Nephron progenitor cell (in vitro differentiated cells): ENCODE measurements around the gene ARID3C.

Experiments used
- DNase-seq: peaks from one replicate; pipeline ENCODE4 v3.0.0; 2021
- H3K27ac Mint-ChIP-seq: 2 replicates; pipeline ENCODE4 v1.8.0; 2021; ENCODE audit warnings: mild to moderate bottlenecking, moderate library complexity, mixed read lengths
- H3K27me3 Mint-ChIP-seq: 2 replicates; pipeline ENCODE4 v1.8.0; 2021; ENCODE audit warnings: mild to moderate bottlenecking, low read depth, mixed read lengths; ENCODE audit not compliant: poor library complexity
- H3K36me3 Mint-ChIP-seq: 2 replicates; pipeline ENCODE4 v1.8.0; 2021; ENCODE audit warnings: low read depth, mixed read lengths
- H3K4me1 Mint-ChIP-seq: 2 replicates; pipeline ENCODE4 v1.8.0; 2021; ENCODE audit warnings: mixed read lengths
- H3K4me3 Mint-ChIP-seq: 2 replicates; pipeline ENCODE4 v1.8.0; 2021; ENCODE audit warnings: mild to moderate bottlenecking, moderate library complexity, mixed read lengths
- H3K9me3 Mint-ChIP-seq: 2 replicates; pipeline ENCODE4 v1.8.0; 2021; ENCODE audit warnings: mild to moderate bottlenecking, moderate library complexity, mixed read lengths
- TF ChIP-seq, protein P1 (sequence below): fragments of 200-600 bp; sonication (generic); IDR thresholded peaks from 2 replicates; pipeline ENCODE4 v1.5.0; 2021; ENCODE audit warnings: antibody characterized with exemption

The ARID3C gene

DNA sequence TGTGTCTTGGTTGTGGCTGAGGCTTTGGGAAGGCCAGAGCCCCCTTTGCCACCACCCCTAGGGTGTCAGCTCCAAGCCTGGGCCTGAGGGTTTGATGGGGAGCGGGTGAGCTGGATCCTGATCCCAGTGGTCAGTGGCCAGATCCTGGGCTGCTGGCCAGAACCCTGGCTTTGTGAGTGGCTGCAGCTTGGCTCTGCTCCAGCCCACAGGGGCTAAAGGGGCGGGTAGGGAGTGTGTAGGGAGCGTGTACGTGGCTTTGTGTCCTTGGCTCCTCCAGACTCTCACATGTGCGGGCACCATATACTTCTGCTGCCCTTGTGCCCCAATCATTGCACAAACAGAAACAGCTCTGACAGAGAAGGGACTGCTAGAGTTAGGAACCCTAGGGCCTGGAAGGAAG is 21.9 kb upstream of the ARID3C start:
- peaks cover 89% of the 10 kb centered on the region for H3K4me1 Mint-ChIP-seq
- peaks cover 24% of the 10 kb centered on the region for H3K36me3 Mint-ChIP-seq
- H3K27me3 Mint-ChIP-seq: no peaks in the 10 kb centered on the region
- no peak for DNase-seq
- TF ChIP-seq, protein P1, sequence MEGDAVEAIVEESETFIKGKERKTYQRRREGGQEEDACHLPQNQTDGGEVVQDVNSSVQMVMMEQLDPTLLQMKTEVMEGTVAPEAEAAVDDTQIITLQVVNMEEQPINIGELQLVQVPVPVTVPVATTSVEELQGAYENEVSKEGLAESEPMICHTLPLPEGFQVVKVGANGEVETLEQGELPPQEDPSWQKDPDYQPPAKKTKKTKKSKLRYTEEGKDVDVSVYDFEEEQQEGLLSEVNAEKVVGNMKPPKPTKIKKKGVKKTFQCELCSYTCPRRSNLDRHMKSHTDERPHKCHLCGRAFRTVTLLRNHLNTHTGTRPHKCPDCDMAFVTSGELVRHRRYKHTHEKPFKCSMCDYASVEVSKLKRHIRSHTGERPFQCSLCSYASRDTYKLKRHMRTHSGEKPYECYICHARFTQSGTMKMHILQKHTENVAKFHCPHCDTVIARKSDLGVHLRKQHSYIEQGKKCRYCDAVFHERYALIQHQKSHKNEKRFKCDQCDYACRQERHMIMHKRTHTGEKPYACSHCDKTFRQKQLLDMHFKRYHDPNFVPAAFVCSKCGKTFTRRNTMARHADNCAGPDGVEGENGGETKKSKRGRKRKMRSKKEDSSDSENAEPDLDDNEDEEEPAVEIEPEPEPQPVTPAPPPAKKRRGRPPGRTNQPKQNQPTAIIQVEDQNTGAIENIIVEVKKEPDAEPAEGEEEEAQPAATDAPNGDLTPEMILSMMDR: no peak
- H3K27ac Mint-ChIP-seq: peak overlapping the region; percentile 99
- peak overlapping the region; percentile 82 for H3K4me3 Mint-ChIP-seq
- no peaks in the 10 kb centered on the region for H3K9me3 Mint-ChIP-seq

DNA sequence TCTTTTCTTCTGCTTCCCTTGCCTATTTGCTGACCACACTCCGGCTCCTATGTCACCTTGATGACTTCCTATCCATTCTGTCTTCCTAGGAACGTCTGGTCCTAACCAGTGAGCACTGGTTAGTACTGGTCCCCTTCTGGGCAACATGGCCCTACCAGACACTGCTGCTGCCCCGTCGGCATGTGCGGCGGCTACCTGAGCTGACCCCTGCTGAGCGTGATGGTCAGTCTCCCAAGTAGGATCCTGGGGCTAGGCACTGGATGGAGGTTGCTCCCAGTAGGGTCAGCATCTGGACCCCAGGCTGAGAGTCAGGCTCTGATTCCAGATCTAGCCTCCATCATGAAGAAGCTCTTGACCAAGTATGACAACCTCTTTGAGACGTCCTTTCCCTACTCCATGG is 19.8 kb upstream of the ARID3C start:
- H3K4me3 Mint-ChIP-seq: peak overlapping the region; percentile 94
- H3K9me3 Mint-ChIP-seq: no peaks in the 10 kb centered on the region
- peaks cover 6% of the 10 kb centered on the region for H3K27me3 Mint-ChIP-seq
- peaks cover 82% of the 10 kb centered on the region for H3K4me1 Mint-ChIP-seq
- TF ChIP-seq, protein P1: no peak
- DNase-seq: no peak
- H3K27ac Mint-ChIP-seq: peak overlapping the region; percentile 24
- peaks cover 24% of the 10 kb centered on the region for H3K36me3 Mint-ChIP-seq

DNA sequence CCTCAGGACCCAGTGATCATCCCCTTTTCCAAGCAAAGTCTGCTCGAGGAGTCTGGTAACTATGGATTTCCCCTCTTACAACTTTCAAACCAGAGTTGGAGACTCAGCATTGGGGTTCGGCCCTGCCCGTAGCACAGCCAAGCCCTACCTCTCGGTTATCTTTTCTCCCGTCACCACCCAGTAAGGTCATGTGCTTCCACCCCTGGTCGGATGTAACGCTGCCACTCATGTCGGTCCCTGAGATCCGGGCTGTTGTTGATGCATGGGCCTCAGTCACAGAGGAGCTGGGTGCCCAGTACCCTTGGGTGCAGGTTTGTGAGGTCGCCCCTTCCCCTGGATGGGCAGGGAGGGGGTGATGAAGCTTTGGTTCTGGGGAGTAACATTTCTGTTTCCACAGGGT is 18.8 kb upstream of the ARID3C start:
- H3K27me3 Mint-ChIP-seq: peaks cover 6% of the 10 kb centered on the region
- TF ChIP-seq, protein P1: no peak
- peak overlapping the region; percentile 87 for H3K27ac Mint-ChIP-seq
- peaks cover 71% of the 10 kb centered on the region for H3K4me1 Mint-ChIP-seq
- no peak for DNase-seq
- H3K9me3 Mint-ChIP-seq: no peaks in the 10 kb centered on the region
- peak overlapping the region; percentile 94 for H3K4me3 Mint-ChIP-seq
- H3K36me3 Mint-ChIP-seq: peaks cover 24% of the 10 kb centered on the region

DNA sequence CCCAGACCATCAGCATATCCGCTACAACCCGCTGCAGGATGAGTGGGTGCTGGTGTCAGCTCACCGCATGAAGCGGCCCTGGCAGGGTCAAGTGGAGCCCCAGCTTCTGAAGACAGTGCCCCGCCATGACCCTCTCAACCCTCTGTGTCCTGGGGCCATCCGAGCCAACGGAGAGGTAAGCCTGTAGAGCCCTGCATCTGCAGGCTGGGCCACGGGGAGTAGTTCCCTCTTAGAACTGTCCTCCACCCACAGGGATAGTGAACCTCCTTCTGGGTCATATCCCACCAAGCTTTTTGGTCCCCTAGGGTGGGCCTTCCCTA is 18.2 kb upstream of the ARID3C start:
- DNase-seq: no peak
- no peaks in the 10 kb centered on the region for H3K9me3 Mint-ChIP-seq
- TF ChIP-seq, protein P1: no peak
- H3K27ac Mint-ChIP-seq: peak overlapping the region; percentile 87
- peak overlapping the region; percentile 94 for H3K4me3 Mint-ChIP-seq
- H3K4me1 Mint-ChIP-seq: peaks cover 65% of the 10 kb centered on the region
- H3K36me3 Mint-ChIP-seq: peaks cover 24% of the 10 kb centered on the region
- peaks cover 6% of the 10 kb centered on the region for H3K27me3 Mint-ChIP-seq

DNA sequence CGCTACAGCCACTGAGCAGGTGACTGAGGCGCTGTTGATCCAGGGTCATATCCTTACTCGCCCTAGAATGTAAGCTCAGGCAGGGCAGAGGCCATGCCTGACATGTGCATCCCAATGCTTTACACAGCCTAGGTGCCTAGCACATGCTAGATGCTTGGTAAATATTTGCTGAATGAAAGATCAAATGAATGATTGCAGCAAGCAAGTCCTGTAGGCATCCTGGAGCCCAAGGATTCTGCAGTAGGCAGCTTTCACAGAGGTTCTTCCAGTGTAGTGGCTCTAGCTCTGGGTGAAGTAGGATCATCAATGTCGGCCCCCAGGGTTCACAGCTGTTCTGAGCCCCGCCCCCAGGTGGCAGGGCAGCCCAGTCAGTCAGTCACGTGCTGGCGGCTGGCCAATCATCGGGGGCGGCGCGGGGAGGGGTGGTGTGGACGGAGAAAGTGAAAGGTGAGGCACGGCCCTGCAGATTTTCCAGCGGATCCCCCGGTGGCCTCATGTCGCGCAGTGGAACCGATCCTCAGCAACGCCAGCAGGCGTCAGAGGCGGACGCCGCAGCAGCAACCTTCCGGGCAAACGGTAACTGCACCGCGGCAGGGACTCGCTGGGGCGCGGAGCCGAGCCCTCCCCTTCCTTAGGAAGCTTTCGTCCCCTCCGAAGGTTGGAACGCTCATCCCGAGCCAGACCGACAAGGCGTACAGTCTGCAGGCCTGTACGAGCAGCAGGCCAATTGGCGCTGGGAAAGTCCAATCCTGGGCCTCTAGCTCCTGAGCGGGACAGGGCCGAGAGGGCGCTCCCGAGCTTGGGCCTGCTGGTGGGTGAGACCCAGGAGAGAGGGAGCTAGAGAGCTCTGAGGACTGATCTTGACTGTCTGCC is 17.6 kb upstream of the ARID3C start, which contains the start of gene GALT:
Gene GALT, plus strand, starts transcription at position 465 of the 873 bp plus-strand sequence. Its CDS starts 30 bp downstream, at position 495.
- H3K27me3 Mint-ChIP-seq: peaks cover 6% of the 10 kb centered on the region
- peak within 1 kb of the TSS; percentile 87 for H3K27ac Mint-ChIP-seq
- peaks cover 24% of the 10 kb centered on the region for H3K36me3 Mint-ChIP-seq
- H3K4me3 Mint-ChIP-seq: peak within 1 kb of the TSS; percentile 94
- TF ChIP-seq, protein P1: no peak
- H3K4me1 Mint-ChIP-seq: peaks cover 59% of the 10 kb centered on the region
- H3K9me3 Mint-ChIP-seq: no peaks in the 10 kb centered on the region
- peak; percentile 96 for DNase-seq
